ENCODE measurements around the gene FNIP1.

GRCh38 chr5:131706281-131706680 lies 90.5 kb downstream of the FNIP1 start:
- no peak for TF ChIP-seq POLR2A (IDR thresholded peaks at IDR 0.05)
- TF ChIP-seq, protein P1, sequence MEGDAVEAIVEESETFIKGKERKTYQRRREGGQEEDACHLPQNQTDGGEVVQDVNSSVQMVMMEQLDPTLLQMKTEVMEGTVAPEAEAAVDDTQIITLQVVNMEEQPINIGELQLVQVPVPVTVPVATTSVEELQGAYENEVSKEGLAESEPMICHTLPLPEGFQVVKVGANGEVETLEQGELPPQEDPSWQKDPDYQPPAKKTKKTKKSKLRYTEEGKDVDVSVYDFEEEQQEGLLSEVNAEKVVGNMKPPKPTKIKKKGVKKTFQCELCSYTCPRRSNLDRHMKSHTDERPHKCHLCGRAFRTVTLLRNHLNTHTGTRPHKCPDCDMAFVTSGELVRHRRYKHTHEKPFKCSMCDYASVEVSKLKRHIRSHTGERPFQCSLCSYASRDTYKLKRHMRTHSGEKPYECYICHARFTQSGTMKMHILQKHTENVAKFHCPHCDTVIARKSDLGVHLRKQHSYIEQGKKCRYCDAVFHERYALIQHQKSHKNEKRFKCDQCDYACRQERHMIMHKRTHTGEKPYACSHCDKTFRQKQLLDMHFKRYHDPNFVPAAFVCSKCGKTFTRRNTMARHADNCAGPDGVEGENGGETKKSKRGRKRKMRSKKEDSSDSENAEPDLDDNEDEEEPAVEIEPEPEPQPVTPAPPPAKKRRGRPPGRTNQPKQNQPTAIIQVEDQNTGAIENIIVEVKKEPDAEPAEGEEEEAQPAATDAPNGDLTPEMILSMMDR (IDR thresholded peaks at IDR 0.05): no peak

Measured in vagina (tissue), 2 donors.